ENCODE results near the gene NCAPD3.

NCAPD3 gene

DNA sequence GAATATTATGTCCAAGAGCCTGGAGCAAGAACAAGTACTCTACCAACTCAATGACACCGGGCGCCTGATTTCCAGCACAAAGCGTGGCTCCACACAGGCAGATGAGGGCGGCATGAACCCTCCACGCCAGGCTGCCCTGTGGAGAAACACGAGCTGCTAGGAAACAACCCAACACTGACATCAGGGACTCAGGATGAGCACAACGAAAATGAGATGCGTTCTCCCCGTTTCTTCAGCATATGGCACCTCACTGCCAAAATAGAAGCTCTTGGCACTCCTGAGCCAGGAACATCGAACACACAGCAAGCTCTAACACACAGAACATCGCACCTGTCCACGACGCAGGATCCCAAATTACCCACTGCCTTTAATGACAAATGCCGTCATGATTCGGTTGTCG lies 68.3 kb downstream of the NCAPD3 start:
- TF ChIP-seq, protein P1, sequence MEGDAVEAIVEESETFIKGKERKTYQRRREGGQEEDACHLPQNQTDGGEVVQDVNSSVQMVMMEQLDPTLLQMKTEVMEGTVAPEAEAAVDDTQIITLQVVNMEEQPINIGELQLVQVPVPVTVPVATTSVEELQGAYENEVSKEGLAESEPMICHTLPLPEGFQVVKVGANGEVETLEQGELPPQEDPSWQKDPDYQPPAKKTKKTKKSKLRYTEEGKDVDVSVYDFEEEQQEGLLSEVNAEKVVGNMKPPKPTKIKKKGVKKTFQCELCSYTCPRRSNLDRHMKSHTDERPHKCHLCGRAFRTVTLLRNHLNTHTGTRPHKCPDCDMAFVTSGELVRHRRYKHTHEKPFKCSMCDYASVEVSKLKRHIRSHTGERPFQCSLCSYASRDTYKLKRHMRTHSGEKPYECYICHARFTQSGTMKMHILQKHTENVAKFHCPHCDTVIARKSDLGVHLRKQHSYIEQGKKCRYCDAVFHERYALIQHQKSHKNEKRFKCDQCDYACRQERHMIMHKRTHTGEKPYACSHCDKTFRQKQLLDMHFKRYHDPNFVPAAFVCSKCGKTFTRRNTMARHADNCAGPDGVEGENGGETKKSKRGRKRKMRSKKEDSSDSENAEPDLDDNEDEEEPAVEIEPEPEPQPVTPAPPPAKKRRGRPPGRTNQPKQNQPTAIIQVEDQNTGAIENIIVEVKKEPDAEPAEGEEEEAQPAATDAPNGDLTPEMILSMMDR (IDR thresholded peaks at IDR 0.05; ENCODE audit: control insufficient read depth, extremely low read depth, insufficient read depth), result no peak

DNA sequence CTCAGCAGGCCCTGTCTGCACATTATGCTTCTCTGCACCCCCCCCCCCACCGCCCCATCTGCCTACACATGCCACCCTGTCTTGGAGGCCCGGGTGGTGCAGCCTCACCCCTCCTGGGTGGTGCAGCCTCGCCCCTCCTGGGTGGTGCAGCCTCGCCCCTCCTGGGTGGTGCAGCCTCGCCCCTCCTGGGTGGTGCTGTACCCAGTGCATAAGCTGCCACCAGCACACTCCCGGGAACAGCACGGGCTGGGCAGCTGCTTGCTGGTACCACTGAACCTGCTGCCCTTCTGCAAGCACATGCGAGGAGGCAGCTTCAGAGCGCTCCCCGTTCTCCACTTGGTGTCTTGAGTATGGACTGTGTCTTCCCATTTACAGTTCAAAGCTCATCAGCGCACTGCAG lies 69.3 kb downstream of the NCAPD3 start:
- no peak overlapping the region for H3K4me3 ChIP-seq (ENCODE audit: low read depth, low read length)
- TF ChIP-seq, protein P1 (IDR thresholded peaks at IDR 0.05; ENCODE audit: control insufficient read depth, extremely low read depth, insufficient read depth), result no peak

More for the DNA sequence above, 68.3 kb downstream of the NCAPD3 start:
- DNase-seq (ENCODE audit: low read depth), result no peak
- no peak overlapping the region for H3K4me3 ChIP-seq (ENCODE audit: low read depth, low read length)

DNA sequence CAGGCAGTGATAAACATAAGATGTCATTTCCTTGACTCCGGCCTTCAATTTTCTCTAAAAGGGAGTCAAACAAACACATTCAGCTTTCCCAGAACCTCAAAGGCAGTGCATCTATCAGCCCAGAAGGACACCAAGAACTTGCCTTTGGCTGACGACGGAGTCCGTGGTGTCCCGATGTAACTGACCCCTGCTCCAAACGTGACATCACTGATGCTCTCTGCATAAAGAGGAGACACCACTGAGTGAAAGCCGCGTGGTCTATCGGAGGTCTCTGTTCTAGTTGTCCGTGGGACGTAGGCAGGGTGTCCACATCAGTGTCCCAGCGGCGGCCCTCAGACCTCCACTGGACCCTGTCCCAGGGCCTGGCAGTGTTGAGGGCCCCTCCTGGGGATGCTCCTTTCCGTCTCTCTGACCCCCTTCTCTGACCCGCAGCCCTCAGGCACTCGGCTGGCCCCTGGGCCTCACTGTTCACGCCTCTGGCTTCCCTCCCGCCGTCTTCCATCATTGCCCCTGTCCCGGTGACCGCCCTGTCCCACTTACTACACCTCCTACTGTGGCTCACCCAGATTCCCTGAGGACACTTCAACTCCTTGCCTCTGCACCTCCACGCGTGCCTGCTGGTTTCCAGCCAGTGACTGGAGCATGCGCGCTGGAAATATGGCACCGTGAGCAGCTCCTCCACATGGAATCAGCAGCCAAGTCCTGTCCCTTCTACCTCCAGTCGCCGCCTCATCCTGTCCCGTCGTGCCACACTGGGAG lies 70.4 kb downstream of the NCAPD3 start:
- TF ChIP-seq, protein P1 (IDR thresholded peaks at IDR 0.05; ENCODE audit: control insufficient read depth, extremely low read depth, insufficient read depth), result no peak
- no peak for DNase-seq (ENCODE audit: low read depth)

More for the DNA sequence above, 69.3 kb downstream of the NCAPD3 start:
- no peak for DNase-seq (ENCODE audit: low read depth)

DNA sequence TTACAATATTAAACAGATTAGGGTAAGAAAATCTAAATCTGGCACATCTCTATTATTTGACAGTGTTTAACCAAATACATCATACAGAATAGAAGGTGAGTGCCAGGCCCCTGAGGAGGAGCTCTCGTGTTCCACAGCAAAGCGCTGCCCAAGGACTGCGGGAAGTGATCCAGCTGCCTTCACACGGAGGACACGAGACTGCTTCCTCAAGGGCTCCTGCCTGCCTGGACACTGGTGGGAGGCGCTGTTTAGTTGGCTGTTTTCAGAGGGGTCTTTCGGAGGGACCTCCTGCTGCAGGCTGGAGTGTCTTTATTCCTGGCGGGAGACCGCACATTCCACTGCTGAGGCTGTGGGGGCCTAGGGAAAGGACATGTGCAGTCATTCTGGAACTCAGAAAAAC lies 71.1 kb downstream of the NCAPD3 start:
- no peak for DNase-seq (ENCODE audit: low read depth)
- H3K4me3 ChIP-seq (ENCODE audit: low read depth, low read length), result no peak overlapping the region
- TF ChIP-seq, protein P1 (IDR thresholded peaks at IDR 0.05; ENCODE audit: control insufficient read depth, extremely low read depth, insufficient read depth), result no peak

More for the DNA sequence above, 70.4 kb downstream of the NCAPD3 start:
- H3K4me3 ChIP-seq (ENCODE audit: low read depth, low read length), result no peak overlapping the region

DNA sequence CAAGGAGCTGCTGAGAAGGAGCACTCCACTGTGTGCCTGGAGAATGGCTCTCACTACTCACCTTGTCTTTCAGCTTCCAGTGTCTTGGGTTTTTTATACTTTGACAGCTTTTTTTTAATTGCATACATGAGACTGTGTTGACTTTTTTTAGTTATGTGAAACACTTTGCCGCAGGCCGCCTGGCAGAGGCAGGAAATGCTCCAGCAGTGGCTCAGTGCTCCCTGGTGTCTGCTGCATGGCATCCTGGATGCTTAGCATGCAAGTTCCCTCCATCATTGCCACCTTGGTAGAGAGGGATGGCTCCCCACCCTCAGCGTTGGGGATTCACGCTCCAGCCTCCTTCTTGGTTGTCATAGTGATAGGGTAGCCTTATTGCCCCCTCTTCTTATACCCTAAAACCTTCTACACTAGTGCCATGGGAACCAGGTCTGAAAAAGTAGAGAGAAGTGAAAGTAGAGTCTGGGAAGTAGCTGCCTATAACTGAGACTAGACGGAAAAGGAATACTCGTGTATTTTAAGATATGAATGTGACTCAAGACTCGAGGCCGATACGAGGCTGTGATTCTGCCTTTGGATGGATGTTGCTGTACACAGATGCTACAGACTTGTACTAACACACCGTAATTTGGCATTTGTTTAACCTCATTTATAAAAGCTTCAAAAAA lies 72.6 kb downstream of the NCAPD3 start:
- TF ChIP-seq, protein P1 (IDR thresholded peaks at IDR 0.05; ENCODE audit: control insufficient read depth, extremely low read depth, insufficient read depth), result no peak
- H3K4me3 ChIP-seq (ENCODE audit: low read depth, low read length), result no peak overlapping the region
- DNase-seq (ENCODE audit: low read depth), result no peak

DNA sequence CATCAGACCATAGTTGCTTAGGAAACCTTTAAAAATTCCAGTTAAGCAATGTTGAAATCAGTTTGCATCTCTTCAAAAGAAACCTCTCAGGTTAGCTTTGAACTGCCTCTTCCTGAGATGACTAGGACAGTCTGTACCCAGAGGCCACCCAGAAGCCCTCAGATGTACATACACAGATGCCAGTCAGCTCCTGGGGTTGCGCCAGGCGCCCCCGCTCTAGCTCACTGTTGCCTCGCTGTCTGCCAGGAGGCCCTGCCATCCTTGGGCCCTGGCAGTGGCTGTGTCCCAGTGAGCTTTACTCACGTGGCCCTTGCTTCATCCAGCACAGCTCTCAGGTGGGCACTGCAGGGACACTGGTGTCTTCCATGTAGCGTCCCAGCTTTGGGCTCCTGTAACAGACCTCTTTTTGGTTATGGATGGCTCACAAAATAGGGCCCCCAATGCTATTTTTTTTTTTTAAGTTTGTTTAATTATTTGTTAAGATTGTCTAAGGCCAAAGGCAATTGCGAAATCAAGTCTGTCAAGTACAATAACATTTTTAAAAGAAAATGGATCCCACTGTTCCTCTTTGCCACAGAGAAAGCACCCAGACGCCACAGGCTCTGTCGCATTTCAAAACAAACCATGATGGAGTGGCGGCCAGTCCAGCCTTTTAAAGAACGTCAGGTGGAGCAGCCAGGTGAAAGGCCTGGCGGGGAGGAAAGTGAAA lies 73.4 kb downstream of the NCAPD3 start:
- H3K4me3 ChIP-seq (ENCODE audit: low read depth, low read length), result no peak overlapping the region
- no peak for DNase-seq (ENCODE audit: low read depth)
- TF ChIP-seq, protein P1 (IDR thresholded peaks at IDR 0.05; ENCODE audit: control insufficient read depth, extremely low read depth, insufficient read depth), result no peak

Data from LNCaP clone FGC (cell line).